GM23338 (cell line): Measurements from ENCODE around the gene EPHB3. TPM values are rescaled to one million over a fixed set of nuclear protein-coding genes. Genes with fewer than 3 reads are reported as not detected.

Experiments used
- ATAC-seq: fragments of 200-7000 bp; cut with Tn5 transposase; 3 replicates; pipeline ENCODE4 v1.9.1; 2020
- DNase-seq: peaks from one replicate; pipeline ENCODE4 v3.0.0-alpha.2; 2015; ENCODE audit warnings: low spot score
- H2AFZ ChIP-seq: fragments of 200-600 bp; sonication (generic); 2 replicates; pipeline ENCODE4 v1.8.0; 2016; ENCODE audit warnings: antibody characterized with exemption, mild to moderate bottlenecking, moderate library complexity
- H3F3A ChIP-seq: fragments of 200-600 bp; sonication (generic); replicated peaks from 2 replicates; pipeline ENCODE4 v1.8.0; 2017; ENCODE audit warnings: antibody characterized with exemption, mixed run types, low read depth
- H3K27ac ChIP-seq: fragments of 200-600 bp; sonication (generic); 2 replicates; pipeline ENCODE4 v1.6.1; 2016; ENCODE audit warnings: low read depth
- H3K27me3 ChIP-seq: fragments of 200-600 bp; sonication (generic); 2 replicates; pipeline ENCODE4 v1.8.0; 2016; ENCODE audit warnings: mild to moderate bottlenecking, mixed run types, moderate library complexity; ENCODE audit not compliant: insufficient read depth
- H3K36me3 ChIP-seq: fragments of 200-600 bp; sonication (generic); 2 replicates; pipeline ENCODE4 v1.8.0; 2016; ENCODE audit warnings: mild to moderate bottlenecking; ENCODE audit not compliant: insufficient read depth
- H3K4me1 ChIP-seq: fragments of 200-600 bp; sonication (generic); 2 replicates; pipeline ENCODE4 v1.8.0; 2016; ENCODE audit warnings: mild to moderate bottlenecking, moderate library complexity; ENCODE audit not compliant: insufficient read depth
- H3K4me2 ChIP-seq: fragments of 200-600 bp; sonication (generic); 2 replicates; pipeline ENCODE4 v1.7.1; 2017; ENCODE audit warnings: mixed run types
- H3K4me3 ChIP-seq: fragments of 200-600 bp; sonication (generic); 2 replicates; pipeline ENCODE4 v1.6.1; 2016; ENCODE audit warnings: mixed run types
- H3K79me2 ChIP-seq: fragments of 200-600 bp; sonication (generic); replicated peaks from 2 replicates; pipeline ENCODE4 v1.8.0; 2017; ENCODE audit warnings: mild to moderate bottlenecking; ENCODE audit not compliant: insufficient read depth
- H3K9me2 ChIP-seq: fragments of 200-600 bp; sonication (generic); 2 replicates; pipeline ENCODE4 v1.8.0; 2017; ENCODE audit not compliant: insufficient read depth
- H4K20me1 ChIP-seq: fragments of 200-600 bp; sonication (generic); replicated peaks from 2 replicates; pipeline ENCODE4 v1.8.0; 2017; ENCODE audit warnings: mild to moderate bottlenecking; ENCODE audit not compliant: insufficient read depth
- H3K27ac Mint-ChIP-seq: 2 replicates; pipeline ENCODE4 v1.8.0; 2020; ENCODE audit warnings: inconsistent platforms, mild to moderate bottlenecking, moderate library complexity, mixed read lengths
- H3K27me3 Mint-ChIP-seq: 3 replicates; pipeline ENCODE4 v1.8.0; 2022; ENCODE audit warnings: low read depth, mild to moderate bottlenecking, moderate library complexity, mixed read lengths, inconsistent platforms; ENCODE audit not compliant: insufficient read depth, poor library complexity
- H3K36me3 Mint-ChIP-seq: 3 replicates; pipeline ENCODE4 v1.8.0; 2021; ENCODE audit warnings: low read depth, mild to moderate bottlenecking, inconsistent platforms, moderate library complexity, mixed read lengths
- H3K4me1 Mint-ChIP-seq: 3 replicates; pipeline ENCODE4 v1.8.0; 2020; ENCODE audit warnings: mild to moderate bottlenecking, inconsistent platforms, mixed read lengths
- H3K4me3 Mint-ChIP-seq: 3 replicates; pipeline ENCODE4 v1.8.0; 2021; ENCODE audit warnings: moderate library complexity, mild to moderate bottlenecking, inconsistent platforms, mixed read lengths
- H3K9me3 Mint-ChIP-seq: 3 replicates; pipeline ENCODE4 v1.8.0; 2020; ENCODE audit warnings: moderate library complexity, mild to moderate bottlenecking, inconsistent platforms, mixed read lengths
- CREB1 ChIP-seq: fragments of 250-450 bp; sonication (Bioruptor Pico); IDR thresholded peaks from 2 replicates; pipeline ENCODE4 v1.5.0; 2020; ENCODE audit warnings: low read depth, mild to moderate bottlenecking, moderate library complexity
- CTCF ChIP-seq, 2 experiments: fragments of 200-600 bp in 1 of 2; sonication (generic) in 1 of 2; conservative IDR thresholded peaks; 2 replicates each; pipeline versions ENCODE4 v1.5.1 to v1.6.1; 2016 to 2017; ENCODE audit warnings: antibody characterized with exemption in 2 of 2, low read depth in 2 of 2, mild to moderate bottlenecking in 2 of 2, moderate library complexity in 1 of 2
- ETS1 ChIP-seq: IDR thresholded peaks from 2 replicates; pipeline ENCODE4 v1.6.1; 2016; ENCODE audit warnings: antibody characterized with exemption
- EZH2 ChIP-seq: fragments of 200-600 bp; sonication (generic); IDR thresholded peaks from one replicate; pipeline ENCODE4 v1.8.0; 2017; ENCODE audit warnings: antibody characterized with exemption, mild to moderate bottlenecking, low read depth; ENCODE audit not compliant: unreplicated experiment
- EZH2phosphoT487 ChIP-seq: fragments of 200-600 bp; sonication (generic); IDR thresholded peaks from one replicate; pipeline ENCODE4 v1.8.1; 2018; ENCODE audit warnings: antibody characterized with exemption; ENCODE audit not compliant: unreplicated experiment
- NANOG ChIP-seq: IDR thresholded peaks from 2 replicates; pipeline ENCODE4 v1.6.1; 2016; ENCODE audit warnings: antibody characterized with exemption, borderline replicate concordance
- POLR2AphosphoS5 ChIP-seq: IDR thresholded peaks from 2 replicates; pipeline ENCODE4 v1.6.1; 2016; ENCODE audit warnings: antibody characterized with exemption, low read depth
- REST ChIP-seq: IDR thresholded peaks from one replicate; pipeline ENCODE4 v1.6.1; 2018; ENCODE audit warnings: antibody characterized with exemption; ENCODE audit not compliant: unreplicated experiment
- STAT1 ChIP-seq: IDR thresholded peaks from one replicate; pipeline ENCODE4 v1.6.1; 2016; ENCODE audit warnings: antibody characterized with exemption; ENCODE audit not compliant: unreplicated experiment
- ZNF114 ChIP-seq: fragments of 250-450 bp; sonication (Bioruptor Pico); IDR thresholded peaks from 2 replicates; pipeline ENCODE4 v1.5.0; 2020; ENCODE audit warnings: mild to moderate bottlenecking, moderate library complexity
- ZNF331 ChIP-seq: fragments of 250-450 bp; sonication (Bioruptor Pico); IDR thresholded peaks from 2 replicates; pipeline ENCODE4 v1.5.0; 2020; ENCODE audit warnings: low read depth, mild to moderate bottlenecking, moderate library complexity
- polyA plus RNA-seq: library from polyadenylated mRNA; unstranded; fragments of >200 nt; fragmentation: Nextera tagmentation; extraction: Ambion mirVana; gene quantifications from 2 replicates; pipeline ENCODE4 v1.2.1, GENCODE V29; 2016
- total RNA-seq: library from RNA; depleted of rRNA; stranded (reverse); fragments of >200 nt; shearing (Covaris generic); gene quantifications from 2 replicates; pipeline ENCODE4 v1.2.3, GENCODE V29; 2014

EPHB3 gene
- total and polyA plus RNA-seq, 2 experiments from 2014 or later = 0.57 to 2.0 TPM

- TF ChIP-seq ETS1 (no peak), ZNF114 (CRISPR knock-in tag) (no peak), EZH2phosphoT487 (no peak), ZNF331 (CRISPR knock-in tag) (no peak), CREB1 (CRISPR knock-in tag) (no peak), CTCF (conservative IDR thresholded peaks at IDR 0.05; ENCODE audit: low read depth in 2 of 2) (no peak), POLR2AphosphoS5 (no peak), STAT1 (no peak), NANOG (no peak)
These were observed 23.5 kb upstream of the EPHB3 start (continued) for GRCh38 chr3:184537885-184538665.

DNA sequence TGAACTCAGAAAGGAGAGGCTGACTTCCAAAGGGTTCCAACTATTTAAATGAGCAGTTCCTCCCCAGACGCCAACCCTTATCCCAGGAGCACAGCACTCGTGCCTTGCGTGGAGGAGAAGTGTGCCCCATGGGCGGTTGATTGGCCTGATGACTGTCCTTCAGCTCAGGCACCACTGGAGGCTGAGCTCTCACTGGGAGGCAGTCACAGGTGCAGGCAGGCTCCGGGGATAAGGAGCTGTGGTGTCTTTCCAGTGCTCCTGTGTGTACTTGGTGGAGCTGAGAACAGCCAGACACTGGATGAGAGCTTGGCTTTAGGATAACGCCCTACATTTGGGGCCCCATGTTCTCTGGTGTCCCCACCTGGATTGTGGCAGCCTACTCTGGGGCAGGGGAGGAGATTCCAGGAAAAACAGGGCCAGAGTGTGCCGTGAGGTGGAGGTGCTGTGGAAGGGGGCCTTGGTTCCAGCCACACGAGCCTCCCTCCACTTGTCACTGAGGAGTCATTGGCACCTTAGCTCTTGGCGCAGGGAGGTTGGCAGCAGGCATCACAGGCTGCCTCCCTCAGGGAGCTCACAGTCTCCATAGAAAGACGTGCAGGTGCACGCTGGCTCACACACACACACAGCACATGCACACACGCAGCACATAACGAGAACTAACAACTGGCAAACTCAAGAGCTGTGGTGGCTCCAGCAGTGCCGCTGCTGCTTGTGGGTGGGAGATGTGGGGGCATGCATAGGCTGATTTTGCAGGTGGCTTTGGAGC lies 22.7 kb upstream of the EPHB3 start:
- no peaks in the 10 kb centered on the region for H3K9me3 Mint-ChIP-seq
- Histone ChIP-seq H3K79me2 (no peaks in the 10 kb centered on the region), H4K20me1 (no peaks in the 10 kb centered on the region), H3K27me3 (no peaks in the 10 kb centered on the region), H3K9me2 (no peaks in the 10 kb centered on the region), H3K4me2 (no peak overlapping the region), H3K27ac (no peak overlapping the region), H3K36me3 (no peaks in the 10 kb centered on the region), H3K4me1 (peaks cover 8% of the 10 kb centered on the region), H3F3A (0 out of 2 replicates have a peak, but pooled peaks cover 3% of the 10 kb centered on the region), H3K4me3 (no peak overlapping the region), H2AFZ (peak overlapping the region; percentile 88)
- no peaks in the 10 kb centered on the region for H3K36me3 Mint-ChIP-seq
- ATAC-seq = peak; percentile 10; the same call in 2 of the 3 replicates
- H3K27ac Mint-ChIP-seq = no peak overlapping the region
- H3K4me3 Mint-ChIP-seq = no peak overlapping the region
- H3K4me1 Mint-ChIP-seq = peaks cover 30% of the 10 kb centered on the region
- H3K27me3 Mint-ChIP-seq = peaks cover 8% of the 10 kb centered on the region
- DNase-seq = no peak
- TF ChIP-seq REST (no peak), EZH2 (no peak)
